ENCODE measurements around the gene RAB24.
A peak's percentile ranks its signal among the peaks of the same experiment; 100 is the strongest.
"Not testable (repeated sequence)": the region's sequence is repeated elsewhere in the genome, so short reads cannot be mapped to it uniquely, and the experiment has no call there.

The RAB24 gene

DNA sequence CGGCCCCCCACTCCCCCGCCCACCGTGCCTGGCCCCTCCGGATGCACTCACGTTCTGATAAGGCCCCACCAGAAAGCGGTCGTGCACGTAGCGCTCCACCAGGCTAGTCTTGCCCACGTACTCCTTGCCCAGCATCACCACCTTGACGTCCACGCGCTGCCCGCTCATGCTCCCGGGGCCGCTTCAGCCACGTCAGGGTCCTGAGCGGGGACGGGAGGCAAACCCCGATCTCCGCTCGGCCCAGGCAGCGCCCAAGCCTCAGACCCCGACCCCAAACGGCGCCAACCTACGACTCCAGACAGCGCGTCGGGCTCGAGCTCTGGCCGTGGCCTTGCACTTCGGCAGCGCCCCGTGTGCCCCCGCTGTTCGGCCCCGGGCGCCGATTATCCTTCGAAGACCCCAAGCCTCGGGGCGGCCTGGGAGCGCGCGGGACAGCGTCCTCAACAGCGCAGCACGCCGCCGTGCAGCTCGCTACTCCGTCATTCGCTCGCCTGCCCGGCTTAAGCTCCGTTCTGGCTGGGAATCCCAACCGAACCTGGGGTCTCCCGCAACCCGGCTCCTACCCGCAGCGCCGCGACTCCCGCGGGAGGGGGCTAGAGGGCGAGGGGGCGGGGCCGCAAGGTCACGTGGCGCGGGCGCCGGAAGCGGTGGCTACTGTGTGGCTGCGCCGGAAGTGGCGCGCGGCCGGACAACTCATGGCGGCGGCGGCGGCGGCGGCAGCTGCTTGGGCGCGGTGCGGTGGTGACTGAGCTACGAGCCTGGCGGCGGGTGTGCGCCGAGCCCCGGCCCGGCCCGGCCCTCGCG lies at the start of gene RAB24, which contains the start of gene PRELID1:
Gene RAB24, minus strand, starts transcription at position 599 of the 804 bp plus-strand sequence. Its CDS starts 431 bp downstream, at position 168.
Gene PRELID1, plus strand, starts transcription at position 679 of the 804 bp plus-strand sequence. CDS start 187 bp downstream, outside the sequence.
- Histone ChIP-seq H3K4me3 (ENCODE audit: low read depth in 1 of 2, low read length in 2 of 2) (peak within 1 kb of the TSS; percentile 92 to 94), H3K36me3 (ENCODE audit: insufficient read depth, low read length) (peaks cover 15% of the 10 kb centered on the region), H3K9ac (ENCODE audit: low read length) (peak within 1 kb of the TSS; percentile 77), H3K27ac (ENCODE audit: low read depth, low read length) (peak within 1 kb of the TSS; percentile 79), H3K9me3 (ENCODE audit: low read length) (no peaks in the 10 kb centered on the region), H3K27me3 (ENCODE audit: control insufficient read depth in 1 of 2, insufficient read depth in 2 of 2, low read length in 2 of 2) (no peaks in the 10 kb centered on the region), H3K4me1 (ENCODE audit: insufficient read depth, low read length) (peaks cover 44% of the 10 kb centered on the region)

GRCh38 chr5:177353093-177353492 lies 49.6 kb upstream of the RAB24 start:
- Histone ChIP-seq H3K27me3 (ENCODE audit: control insufficient read depth in 1 of 2, insufficient read depth in 2 of 2, low read length in 2 of 2) (peaks cover 0 to 4% of the 10 kb centered on the region in 2 donors), H3K9ac (ENCODE audit: low read length) (no peak overlapping the region), H3K27ac (ENCODE audit: low read depth, low read length) (no peak overlapping the region), H3K36me3 (ENCODE audit: insufficient read depth, low read length) (peaks cover 6% of the 10 kb centered on the region), H3K9me3 (ENCODE audit: low read length) (no peaks in the 10 kb centered on the region), H3K4me3 (ENCODE audit: low read depth in 1 of 2, low read length in 2 of 2) (no peak overlapping the region), H3K4me1 (ENCODE audit: insufficient read depth, low read length) (peaks cover 14% of the 10 kb centered on the region)

- H3K36me3 ChIP-seq (ENCODE audit: insufficient read depth, low read length), result peaks cover 6% of the 10 kb centered on the region
- H3K4me3 ChIP-seq (ENCODE audit: low read depth in 1 of 2, low read length in 2 of 2), result peak within 1 kb of the TSS; percentile 78 to 96
- H3K27ac ChIP-seq (ENCODE audit: low read depth, low read length), result peak within 1 kb of the TSS; percentile 77
- H3K9me3 ChIP-seq (ENCODE audit: low read length), result no peaks in the 10 kb centered on the region
- peak within 1 kb of the TSS; percentile 96 for H3K9ac ChIP-seq (ENCODE audit: low read length)
- H3K27me3 ChIP-seq (ENCODE audit: control insufficient read depth in 1 of 2, insufficient read depth in 2 of 2, low read length in 2 of 2), result no peaks in the 10 kb centered on the region
- H3K4me1 ChIP-seq (ENCODE audit: insufficient read depth, low read length), result peaks cover 14% of the 10 kb centered on the region
Measured at GRCh38 chr5:177351392-177352329, 48.1 kb upstream of the RAB24 start, which contains the start of gene LMAN2. Gene LMAN2 (minus strand): TSS chr5:177351668. CDS start chr5:177351647, 21 bp downstream.

DNA sequence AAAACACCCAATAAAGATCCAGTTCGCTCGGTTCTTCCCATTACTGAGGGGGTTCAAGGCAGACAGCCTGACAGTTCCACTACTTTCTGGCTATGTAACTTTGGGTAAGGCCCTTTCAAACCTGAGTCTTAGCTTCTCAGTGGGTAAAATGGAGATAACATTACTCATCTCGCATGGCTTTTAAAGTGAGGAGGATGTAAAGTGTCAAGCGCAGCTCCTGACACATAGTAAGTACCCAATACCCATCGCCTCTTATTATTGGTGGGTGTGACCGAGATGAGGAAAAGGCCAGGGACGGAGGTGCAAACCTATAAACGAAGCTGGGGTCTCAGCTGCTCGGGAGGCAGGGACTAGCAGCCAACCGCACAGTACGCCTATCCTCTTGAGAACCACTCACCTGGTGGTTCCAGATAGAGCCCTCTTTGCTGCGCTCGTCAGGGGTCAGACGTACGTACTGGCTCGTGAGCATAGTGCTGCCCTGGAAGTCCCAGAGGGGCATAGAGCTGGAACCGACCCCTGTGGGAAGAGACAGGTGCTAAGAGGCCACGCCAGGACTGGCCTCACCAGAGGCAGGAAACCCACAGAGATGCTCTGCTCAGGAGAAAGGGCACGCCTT lies 47.4 kb upstream of the RAB24 start:
- peaks cover 6% of the 10 kb centered on the region for H3K36me3 ChIP-seq (ENCODE audit: insufficient read depth, low read length)
- no peaks in the 10 kb centered on the region for H3K9me3 ChIP-seq (ENCODE audit: low read length)
- peak overlapping the region; percentile 78 to 96 for H3K4me3 ChIP-seq (ENCODE audit: low read depth in 1 of 2, low read length in 2 of 2)
- peak overlapping the region; percentile 96 for H3K9ac ChIP-seq (ENCODE audit: low read length)
- no peaks in the 10 kb centered on the region for H3K27me3 ChIP-seq (ENCODE audit: control insufficient read depth in 1 of 2, insufficient read depth in 2 of 2, low read length in 2 of 2)
- peak overlapping the region; percentile 77 for H3K27ac ChIP-seq (ENCODE audit: low read depth, low read length)
- H3K4me1 ChIP-seq (ENCODE audit: insufficient read depth, low read length), result peaks cover 14% of the 10 kb centered on the region

GRCh38 chr5:177349762-177350161 lies 46.2 kb upstream of the RAB24 start:
- H3K27me3 ChIP-seq (ENCODE audit: control insufficient read depth in 1 of 2, insufficient read depth in 2 of 2, low read length in 2 of 2), result no peaks in the 10 kb centered on the region
- no peak overlapping the region for H3K9ac ChIP-seq (ENCODE audit: low read length)
- H3K4me3 ChIP-seq (ENCODE audit: low read depth in 1 of 2, low read length in 2 of 2), result peak overlapping the region in 1 of 2 donors; percentile 96
- no peaks in the 10 kb centered on the region for H3K9me3 ChIP-seq (ENCODE audit: low read length)
- peaks cover 6% of the 10 kb centered on the region for H3K36me3 ChIP-seq (ENCODE audit: insufficient read depth, low read length)
- H3K4me1 ChIP-seq (ENCODE audit: insufficient read depth, low read length), result peaks cover 14% of the 10 kb centered on the region
- H3K27ac ChIP-seq (ENCODE audit: low read depth, low read length), result no peak overlapping the region

GRCh38 chr5:177349362-177349647 lies 45.8 kb upstream of the RAB24 start:
- Histone ChIP-seq H3K27ac (ENCODE audit: low read depth, low read length) (no peak overlapping the region), H3K9me3 (ENCODE audit: low read length) (no peaks in the 10 kb centered on the region), H3K4me3 (ENCODE audit: low read depth in 1 of 2, low read length in 2 of 2) (no peak overlapping the region), H3K27me3 (ENCODE audit: control insufficient read depth in 1 of 2, insufficient read depth in 2 of 2, low read length in 2 of 2) (no peaks in the 10 kb centered on the region), H3K36me3 (ENCODE audit: insufficient read depth, low read length) (peaks cover 6% of the 10 kb centered on the region), H3K9ac (ENCODE audit: low read length) (no peak overlapping the region), H3K4me1 (ENCODE audit: insufficient read depth, low read length) (peaks cover 14% of the 10 kb centered on the region)

GRCh38 chr5:177347699-177348098 lies 44.2 kb upstream of the RAB24 start:
- peaks cover 14% of the 10 kb centered on the region for H3K4me1 ChIP-seq (ENCODE audit: insufficient read depth, low read length)
- H3K27ac ChIP-seq (ENCODE audit: low read depth, low read length), result no peak overlapping the region
- H3K9me3 ChIP-seq (ENCODE audit: low read length), result no peaks in the 10 kb centered on the region
- H3K4me3 ChIP-seq (ENCODE audit: low read depth in 1 of 2, low read length in 2 of 2), result no peak overlapping the region
- no peak overlapping the region for H3K9ac ChIP-seq (ENCODE audit: low read length)
- H3K27me3 ChIP-seq (ENCODE audit: control insufficient read depth in 1 of 2, insufficient read depth in 2 of 2, low read length in 2 of 2), result no peaks in the 10 kb centered on the region
- H3K36me3 ChIP-seq (ENCODE audit: insufficient read depth, low read length), result peaks cover 6% of the 10 kb centered on the region

DNA sequence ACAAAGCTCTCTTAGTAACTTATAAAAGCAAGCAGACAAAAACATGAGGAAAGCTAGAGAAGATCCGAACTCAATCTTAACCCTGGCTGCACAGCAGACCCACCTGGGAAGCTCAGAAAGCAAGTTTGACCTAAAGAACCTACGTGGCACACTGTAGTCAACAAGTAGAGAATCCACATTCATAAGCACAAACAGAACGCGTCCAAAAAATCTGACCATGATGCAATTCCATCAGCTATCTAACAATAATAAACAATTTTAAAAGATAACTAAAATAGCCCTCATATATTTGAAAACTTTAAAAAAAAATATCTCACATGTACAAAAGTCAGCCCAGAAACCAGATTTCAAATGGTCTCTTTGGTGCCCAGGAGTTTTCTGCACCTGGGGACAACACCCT lies 43.3 kb upstream of the RAB24 start:
- no peak overlapping the region for H3K4me3 ChIP-seq (ENCODE audit: low read depth in 1 of 2, low read length in 2 of 2)
- H3K36me3 ChIP-seq (ENCODE audit: insufficient read depth, low read length), result peaks cover 8% of the 10 kb centered on the region
- H3K27ac ChIP-seq (ENCODE audit: low read depth, low read length), result no peak overlapping the region
- no peaks in the 10 kb centered on the region for H3K27me3 ChIP-seq (ENCODE audit: control insufficient read depth in 1 of 2, insufficient read depth in 2 of 2, low read length in 2 of 2)
- H3K9me3 ChIP-seq (ENCODE audit: low read length), result no peaks in the 10 kb centered on the region
- H3K9ac ChIP-seq (ENCODE audit: low read length), result no peak overlapping the region
- H3K4me1 ChIP-seq (ENCODE audit: insufficient read depth, low read length), result peaks cover 14% of the 10 kb centered on the region

DNA sequence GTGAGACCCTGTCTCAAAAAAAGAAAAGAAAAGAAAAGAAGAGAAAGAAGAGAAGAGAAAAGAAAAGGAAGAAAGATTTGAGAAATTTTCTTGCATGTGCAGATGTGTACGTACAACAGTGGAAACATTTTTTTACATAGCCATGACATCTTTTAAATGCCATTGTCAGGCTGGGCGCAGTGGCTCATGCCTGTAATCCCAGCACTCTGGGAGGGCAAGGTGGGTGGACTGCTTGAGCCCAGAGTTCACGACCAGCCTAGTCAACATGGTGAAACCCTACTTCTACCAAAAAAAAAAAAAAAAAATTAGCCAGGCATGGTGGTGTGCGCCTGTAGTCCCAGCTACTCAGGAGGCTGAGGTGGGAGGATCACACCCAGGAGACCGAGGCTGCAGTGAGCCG lies 41.4 kb upstream of the RAB24 start:
- Histone ChIP-seq H3K36me3 (ENCODE audit: insufficient read depth, low read length) (peaks cover 10% of the 10 kb centered on the region), H3K4me1 (ENCODE audit: insufficient read depth, low read length) (peaks cover 3% of the 10 kb centered on the region)

GRCh38 chr5:177343777-177344176 lies 40.3 kb upstream of the RAB24 start:
- Histone ChIP-seq H3K27ac (ENCODE audit: low read depth, low read length) (no peak overlapping the region), H3K4me3 (ENCODE audit: low read depth in 1 of 2, low read length in 2 of 2) (no peak overlapping the region), H3K36me3 (ENCODE audit: insufficient read depth, low read length) (peaks cover 9% of the 10 kb centered on the region), H3K27me3 (ENCODE audit: control insufficient read depth in 1 of 2, insufficient read depth in 2 of 2, low read length in 2 of 2) (no peaks in the 10 kb centered on the region), H3K9me3 (ENCODE audit: low read length) (no peaks in the 10 kb centered on the region), H3K4me1 (ENCODE audit: insufficient read depth, low read length) (no peaks in the 10 kb centered on the region), H3K9ac (ENCODE audit: low read length) (no peak overlapping the region)

More for the DNA sequence above, 41.4 kb upstream of the RAB24 start:
- Histone ChIP-seq H3K9ac (ENCODE audit: low read length) (no peak overlapping the region), H3K27me3 (ENCODE audit: control insufficient read depth in 1 of 2, insufficient read depth in 2 of 2, low read length in 2 of 2) (no peaks in the 10 kb centered on the region), H3K27ac (ENCODE audit: low read depth, low read length) (no peak overlapping the region), H3K4me3 (ENCODE audit: low read depth in 1 of 2, low read length in 2 of 2) (no peak overlapping the region), H3K9me3 (ENCODE audit: low read length) (no peaks in the 10 kb centered on the region)

- not testable (repeated sequence) for H3K27me3 ChIP-seq (ENCODE audit: control insufficient read depth in 1 of 2, insufficient read depth in 2 of 2, low read length in 2 of 2); H3K4me1 ChIP-seq (ENCODE audit: insufficient read depth, low read length); H3K4me3 ChIP-seq (ENCODE audit: low read depth in 1 of 2, low read length in 2 of 2); H3K9me3 ChIP-seq (ENCODE audit: low read length); H3K9ac ChIP-seq (ENCODE audit: low read length); H3K27ac ChIP-seq (ENCODE audit: low read depth, low read length)
- H3K36me3 ChIP-seq (ENCODE audit: insufficient read depth, low read length), result peaks cover 12% of the 10 kb centered on the region
Measured at GRCh38 chr5:177343000-177343399, 39.5 kb upstream of the RAB24 start.

Data from muscle layer of colon (tissue), 2 donors.